22Rv1 (cell line): ENCODE data around the gene SLC6A20.

Experiments
- CTCF ChIP-seq: fragments of 450-650 bp; IDR thresholded peaks from 2 replicates; pipeline ENCODE4 v1.5.1; 2017; ENCODE audit warnings: mild to moderate bottlenecking
- ZFX ChIP-seq: fragments of 450-650 bp; IDR thresholded peaks from 2 replicates; pipeline ENCODE4 v1.6.1; 2017; ENCODE audit warnings: antibody characterized with exemption, borderline replicate concordance

- no peak for TF ChIP-seq CTCF
- no peak for TF ChIP-seq ZFX
Observed at GRCh38 chr3:45756055-45756454, 40.3 kb downstream of the SLC6A20 start.
